Measurements from ENCODE around the gene COPS6. TPM values are rescaled to one million over a fixed set of nuclear protein-coding genes. Genes with fewer than 3 reads are reported as not detected.
A peak's percentile ranks its signal among the peaks of the same experiment; 100 is the strongest.

The COPS6 gene
- total RNA-seq, 2 donors from 2014 or later, result 109 to 121 TPM

GRCh38 chr7:100102950-100103840 lies 14.4 kb downstream of the COPS6 start:
- Histone ChIP-seq H3K36me3 (ENCODE audit: control insufficient read depth, insufficient read depth, low read length) (peaks cover 44% of the 10 kb centered on the region), H3K4me1 (ENCODE audit: control insufficient read depth, insufficient read depth, low read length) (peaks cover 6% of the 10 kb centered on the region), H3K9me3 (ENCODE audit: control insufficient read depth, low read length) (no peaks in the 10 kb centered on the region), H3K4me3 (ENCODE audit: low read length) (peak overlapping the region; percentile 92), H3K27ac (ENCODE audit: low read depth, low read length) (no peak overlapping the region), H3K27me3 (ENCODE audit: control insufficient read depth, insufficient read depth, low read length, poor library complexity, severe bottlenecking) (no peaks in the 10 kb centered on the region), H3K9ac (ENCODE audit: extremely low read depth, low read length, poor library complexity, severe bottlenecking) (peak overlapping the region; percentile 100)
- no peak for TF ChIP-seq CTCF (conservative IDR thresholded peaks at IDR 0.05)
- Mint-ChIP-seq H3K36me3 (ENCODE audit: low read depth) (peaks cover 59% of the 10 kb centered on the region), H3K4me3 (peak overlapping the region; percentile 89), H3K27me3 (ENCODE audit: insufficient read depth) (no peaks in the 10 kb centered on the region), H3K27ac (peak overlapping the region; percentile 97), H3K9me3 (no peaks in the 10 kb centered on the region), H3K4me1 (peaks cover 17% of the 10 kb centered on the region)
- 74 to 90% methylated on average over 10 to 17 of the region's 17 CpGs for WGBS, 2 experiments (ENCODE audit: insufficient coverage in 1 of 2, insufficient read length in 1 of 2)
- DNase-seq, result no peak

- TF ChIP-seq CTCF (conservative IDR thresholded peaks at IDR 0.05), result no peak
- H3K9me3 Mint-ChIP-seq, result no peaks in the 10 kb centered on the region
- H3K27me3 ChIP-seq (ENCODE audit: control insufficient read depth, insufficient read depth, low read length, poor library complexity, severe bottlenecking), result no peaks in the 10 kb centered on the region
- H3K36me3 ChIP-seq (ENCODE audit: control insufficient read depth, insufficient read depth, low read length), result peaks cover 43% of the 10 kb centered on the region
- no peak overlapping the region for H3K9ac ChIP-seq (ENCODE audit: extremely low read depth, low read length, poor library complexity, severe bottlenecking)
- no peak overlapping the region for H3K27ac ChIP-seq (ENCODE audit: low read depth, low read length)
- WGBS, 2 experiments (ENCODE audit: insufficient coverage in 1 of 2, insufficient read length in 1 of 2), result 90 to 100% methylated on average over 1 to 4 of the region's 4 CpGs
- no peak overlapping the region for H3K27ac Mint-ChIP-seq
- H3K4me3 Mint-ChIP-seq, result no peak overlapping the region
- peaks cover 60% of the 10 kb centered on the region for H3K36me3 Mint-ChIP-seq (ENCODE audit: low read depth)
- H3K4me1 Mint-ChIP-seq, result no peaks in the 10 kb centered on the region
- no peaks in the 10 kb centered on the region for H3K27me3 Mint-ChIP-seq (ENCODE audit: insufficient read depth)
- DNase-seq, result no peak
- no peak overlapping the region for H3K4me3 ChIP-seq (ENCODE audit: low read length)
- no peaks in the 10 kb centered on the region for H3K4me1 ChIP-seq (ENCODE audit: control insufficient read depth, insufficient read depth, low read length)
- no peaks in the 10 kb centered on the region for H3K9me3 ChIP-seq (ENCODE audit: control insufficient read depth, low read length)
Measured at GRCh38 chr7:100105534-100105933, 16.8 kb downstream of the COPS6 start.

GRCh38 chr7:100106633-100107032 lies 17.9 kb downstream of the COPS6 start:
- Mint-ChIP-seq H3K4me1 (no peaks in the 10 kb centered on the region), H3K9me3 (no peaks in the 10 kb centered on the region), H3K4me3 (no peak overlapping the region), H3K27me3 (ENCODE audit: insufficient read depth) (no peaks in the 10 kb centered on the region), H3K27ac (no peak overlapping the region), H3K36me3 (ENCODE audit: low read depth) (peaks cover 71% of the 10 kb centered on the region)
- 89 to 93% methylated on average over 16 to 17 of the region's 17 CpGs for WGBS, 2 experiments (ENCODE audit: insufficient coverage in 1 of 2, insufficient read length in 1 of 2)
- Histone ChIP-seq H3K27me3 (ENCODE audit: control insufficient read depth, insufficient read depth, low read length, poor library complexity, severe bottlenecking) (no peaks in the 10 kb centered on the region), H3K36me3 (ENCODE audit: control insufficient read depth, insufficient read depth, low read length) (peaks cover 53% of the 10 kb centered on the region), H3K9ac (ENCODE audit: extremely low read depth, low read length, poor library complexity, severe bottlenecking) (no peak overlapping the region), H3K27ac (ENCODE audit: low read depth, low read length) (no peak overlapping the region), H3K4me1 (ENCODE audit: control insufficient read depth, insufficient read depth, low read length) (no peaks in the 10 kb centered on the region), H3K9me3 (ENCODE audit: control insufficient read depth, low read length) (no peaks in the 10 kb centered on the region), H3K4me3 (ENCODE audit: low read length) (no peak overlapping the region)
- no peak for TF ChIP-seq CTCF (conservative IDR thresholded peaks at IDR 0.05)
- no peak for DNase-seq

Measured in endodermal cell (in vitro differentiated cells).